ENCODE results near the gene TMED9. TPM values are rescaled to one million over a fixed set of nuclear protein-coding genes. Genes with fewer than 3 reads are reported as not detected.

The TMED9 gene
- total RNA-seq, 1 experiment from 2014 or later = 240 TPM

GRCh38 chr5:177603631-177604030 is 11.6 kb downstream of the TMED9 start:
- Histone ChIP-seq H3K9me3 (no peaks in the 10 kb centered on the region), H3K36me3 (ENCODE audit: control insufficient read depth, insufficient read depth, low read length) (no peaks in the 10 kb centered on the region), H3K27me3 (replicated peaks; ENCODE audit: control insufficient read depth, insufficient read depth, low read length) (no peaks in the 10 kb centered on the region), H3K4me3 (ENCODE audit: low read depth, low read length) (no peak overlapping the region), H3K4me1 (peaks cover 7% of the 10 kb centered on the region; the same call in 1 of the 2 replicates)
- ChIA-PET POLR2A (interaction anchor here (1.5 kb wide), 1 partner anchor 11 kb away, joined by 3 read pairs; the partner anchor contains the start of gene TMED9), CTCF (no interaction called here)
- intact Hi-C loops (cut with micrococcal nuclease; ENCODE audit: unreplicated experiment) = no loop called here
- no TSS peak for BruUV-seq (replicated peaks)
- no peak for TF ChIP-seq CTCF (IDR thresholded peaks at IDR 0.05; ENCODE audit: insufficient read depth in 1 of 2, low read depth in 1 of 2, low read length in 1 of 2, severe bottlenecking in 1 of 2, unreplicated experiment in 1 of 2)
- Mint-ChIP-seq H3K36me3 (ENCODE audit: insufficient read depth, unreplicated experiment) (peaks cover 38% of the 10 kb centered on the region), H3K27me3 (ENCODE audit: insufficient read depth, unreplicated experiment) (no peaks in the 10 kb centered on the region), H3K27ac (ENCODE audit: unreplicated experiment) (no peak overlapping the region), H3K4me3 (ENCODE audit: unreplicated experiment) (no peak overlapping the region), H3K4me1 (ENCODE audit: low read depth, unreplicated experiment) (peaks cover 5% of the 10 kb centered on the region), H3K9me3 (ENCODE audit: unreplicated experiment) (no peaks in the 10 kb centered on the region)
- DNase-seq = no peak

- Mint-ChIP-seq H3K36me3 (ENCODE audit: insufficient read depth, unreplicated experiment) (peaks cover 42% of the 10 kb centered on the region), H3K27ac (ENCODE audit: unreplicated experiment) (no peak overlapping the region), H3K4me1 (ENCODE audit: low read depth, unreplicated experiment) (peaks cover 5% of the 10 kb centered on the region), H3K27me3 (ENCODE audit: insufficient read depth, unreplicated experiment) (no peaks in the 10 kb centered on the region), H3K9me3 (ENCODE audit: unreplicated experiment) (no peaks in the 10 kb centered on the region), H3K4me3 (ENCODE audit: unreplicated experiment) (no peak overlapping the region)
- intact Hi-C loops (cut with micrococcal nuclease; ENCODE audit: unreplicated experiment) = no loop called here
- DNase-seq = no peak
- peaks cover 7% of the 10 kb centered on the region; the same call in 1 of the 2 replicates for H3K4me1 ChIP-seq
- H3K27me3 ChIP-seq (replicated peaks; ENCODE audit: control insufficient read depth, insufficient read depth, low read length) = no peaks in the 10 kb centered on the region
- ChIA-PET POLR2A (interaction anchor here (1.5 kb wide), 1 partner anchor 12 kb away, joined by 3 read pairs; the partner anchor contains the start of gene TMED9), CTCF (no interaction called here)
- BruUV-seq (replicated peaks) = no TSS peak
- H3K36me3 ChIP-seq (ENCODE audit: control insufficient read depth, insufficient read depth, low read length) = no peaks in the 10 kb centered on the region
- TF ChIP-seq CTCF (IDR thresholded peaks at IDR 0.05; ENCODE audit: insufficient read depth in 1 of 2, low read depth in 1 of 2, low read length in 1 of 2, severe bottlenecking in 1 of 2, unreplicated experiment in 1 of 2) = no peak
- no peak overlapping the region for H3K4me3 ChIP-seq (ENCODE audit: low read depth, low read length)
- H3K9me3 ChIP-seq = no peaks in the 10 kb centered on the region
Measured at GRCh38 chr5:177604116-177604521, 12.1 kb downstream of the TMED9 start.

GRCh38 chr5:177604656-177605055 is 12.7 kb downstream of the TMED9 start:
- Mint-ChIP-seq H3K27ac (ENCODE audit: unreplicated experiment) (no peak overlapping the region), H3K36me3 (ENCODE audit: insufficient read depth, unreplicated experiment) (peaks cover 46% of the 10 kb centered on the region), H3K9me3 (ENCODE audit: unreplicated experiment) (no peaks in the 10 kb centered on the region), H3K4me1 (ENCODE audit: low read depth, unreplicated experiment) (peaks cover 5% of the 10 kb centered on the region), H3K27me3 (ENCODE audit: insufficient read depth, unreplicated experiment) (no peaks in the 10 kb centered on the region), H3K4me3 (ENCODE audit: unreplicated experiment) (no peak overlapping the region)
- no peak for DNase-seq
- H3K9me3 ChIP-seq = no peaks in the 10 kb centered on the region
- H3K27me3 ChIP-seq (replicated peaks; ENCODE audit: control insufficient read depth, insufficient read depth, low read length) = no peaks in the 10 kb centered on the region
- BruUV-seq (replicated peaks) = no TSS peak
- POLR2A ChIA-PET = interaction anchor here (1.5 kb wide), 1 partner anchor 12 kb away, joined by 3 read pairs; the partner anchor contains the start of gene TMED9
- peaks cover 7% of the 10 kb centered on the region; the same call in 1 of the 2 replicates for H3K4me1 ChIP-seq
- H3K4me3 ChIP-seq (ENCODE audit: low read depth, low read length) = no peak overlapping the region
- no peak for TF ChIP-seq CTCF (IDR thresholded peaks at IDR 0.05; ENCODE audit: insufficient read depth in 1 of 2, low read depth in 1 of 2, low read length in 1 of 2, severe bottlenecking in 1 of 2, unreplicated experiment in 1 of 2)
- no peaks in the 10 kb centered on the region for H3K36me3 ChIP-seq (ENCODE audit: control insufficient read depth, insufficient read depth, low read length)
- CTCF ChIA-PET = no interaction called here
- intact Hi-C loops (cut with micrococcal nuclease; ENCODE audit: unreplicated experiment) = no loop called here

Data from Caco-2 (cell line).